Common myeloid progenitor, CD34-positive (primary cell): ENCODE results near the gene CELF2.
A peak's percentile ranks its signal among the peaks of the same experiment; 100 is the strongest.

ENCODE experiments used
- CTCF ChIA-PET: fragments of 350-600 bp; sonication (Branson Sonifier 250); formaldehyde crosslinking; loops from one replicate; lab custom pipeline; 2021; ENCODE audit warnings: antibody characterized with exemption; lab: Charles Lee
- POLR2A ChIA-PET: fragments of 350-600 bp; sonication (Branson Sonifier 250); formaldehyde crosslinking; loops from one replicate; lab custom pipeline; 2021; ENCODE audit warnings: antibody characterized with exemption; lab: Charles Lee
- DNase-seq, 3 donors: peaks; one replicate each; pipeline versions ENCODE4 v3.0.0 to v3.0.0-alpha.2; 2013
- H3K27ac ChIP-seq, 2 experiments: 1 replicate in 1 of 2; 2 replicates in 1 of 2; pipeline ENCODE4 v1.7.0; 2013; ENCODE audit warnings: inconsistent platforms in 2 of 2, low read length in 2 of 2, mild to moderate bottlenecking in 2 of 2, low read depth in 1 of 2, moderate library complexity in 1 of 2; ENCODE audit not compliant: severe bottlenecking in 2 of 2, insufficient read depth in 1 of 2, poor library complexity in 1 of 2
- H3K27me3 ChIP-seq, 5 experiments: replicated peaks in 2 of 5; 1 replicate in 3 of 5; 2 replicates in 2 of 5; pipeline versions ENCODE4 v1.6.1 to v1.7.0; 2013; ENCODE audit warnings: low read length in 4 of 5, mild to moderate bottlenecking in 2 of 5, moderate library complexity in 2 of 5, inconsistent platforms in 1 of 5; ENCODE audit not compliant: insufficient read depth in 5 of 5, control insufficient read depth in 4 of 5
- H3K36me3 ChIP-seq, 4 experiments: 1 replicate in 2 of 4; 2 replicates in 2 of 4; pipeline versions ENCODE4 v1.6.1 to v1.7.0; 2013; ENCODE audit warnings: low read length in 3 of 4, control low read depth in 1 of 4, mild to moderate bottlenecking in 1 of 4; ENCODE audit not compliant: control insufficient read depth in 4 of 4, insufficient read depth in 4 of 4
- H3K4me1 ChIP-seq, 4 experiments: 1 replicate in 3 of 4; 2 replicates in 1 of 4; pipeline versions ENCODE4 v1.6.1 to v1.7.1; 2013; ENCODE audit warnings: low read length in 3 of 4, mild to moderate bottlenecking in 3 of 4, control low read depth in 1 of 4, inconsistent platforms in 1 of 4, moderate library complexity in 1 of 4; ENCODE audit not compliant: control insufficient read depth in 4 of 4, insufficient read depth in 4 of 4; ENCODE audit errors: control extremely low read depth in 1 of 4
- H3K4me3 ChIP-seq, 7 experiments: 1 replicate in 4 of 7; 2 replicates in 3 of 7; pipeline versions ENCODE4 v1.5.1 to v1.7.0; 2013; ENCODE audit warnings: mild to moderate bottlenecking in 7 of 7, low read length in 6 of 7, moderate library complexity in 6 of 7, inconsistent platforms in 2 of 7, low read depth in 2 of 7, control low read depth in 1 of 7; ENCODE audit not compliant: insufficient read depth in 4 of 7, control insufficient read depth in 1 of 7; ENCODE audit errors: extremely low read depth in 1 of 7
- H3K9me3 ChIP-seq, 5 experiments: 1 replicate in 4 of 5; 2 replicates in 1 of 5; pipeline versions ENCODE4 v1.6.1 to v1.7.1; 2013; ENCODE audit warnings: low read length in 4 of 5, mild to moderate bottlenecking in 2 of 5, inconsistent platforms in 1 of 5, low read depth in 1 of 5, moderate library complexity in 1 of 5; ENCODE audit not compliant: control insufficient read depth in 4 of 5, insufficient read depth in 2 of 5; ENCODE audit errors: control extremely low read depth in 1 of 5
- WGBS: methylation state at CpG from one replicate; pipeline ENCODE4 v1.1.5; 2013; ENCODE audit not compliant: insufficient coverage; 5-methylcytosine and 5-hydroxymethylcytosine counted together

The CELF2 gene

DNA sequence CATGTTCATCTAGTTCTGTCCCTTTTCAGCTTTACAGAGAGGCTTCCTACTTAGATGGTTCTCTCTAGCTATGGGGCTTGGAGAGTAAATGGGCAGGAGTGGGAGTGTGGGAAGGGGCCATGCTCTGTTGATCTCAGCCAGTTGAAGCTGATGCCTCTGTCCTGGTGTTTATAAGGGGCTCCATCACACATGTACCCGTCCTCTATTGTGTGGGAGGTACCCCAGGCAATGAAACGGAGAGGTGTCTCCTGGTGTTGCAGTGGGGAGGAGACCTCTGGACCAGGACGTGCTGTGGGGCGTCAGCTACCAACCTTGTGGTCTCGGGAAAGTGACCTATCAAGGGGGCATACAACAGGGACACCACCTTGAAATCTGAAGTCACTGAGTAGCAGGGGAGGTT, 173.5 kb downstream of the CELF2 start:
- Histone ChIP-seq H3K36me3 (peaks cover 9 to 90% (median 64%) of the 10 kb centered on the region in 4 experiments), H3K27me3 (no peaks in the 10 kb centered on the region), H3K4me3 (no peak overlapping the region), H3K4me1 (peaks cover 2 to 49% (median 28%) of the 10 kb centered on the region in 4 experiments), H3K9me3 (no peaks in the 10 kb centered on the region), H3K27ac (peak overlapping the region in 1 of 2 experiments; percentile 35)
- DNase-seq, result no peak
- 87% methylated on average over 5 of the region's 5 CpGs for WGBS
- ChIA-PET POLR2A (no interaction called here), CTCF (interaction anchor here (1.0 to 1.5 kb wide), 4 partner anchors 11 to 32 kb away, joined by 4 to 6 read pairs (median 5); no protein-coding TSS in a partner anchor)

DNA sequence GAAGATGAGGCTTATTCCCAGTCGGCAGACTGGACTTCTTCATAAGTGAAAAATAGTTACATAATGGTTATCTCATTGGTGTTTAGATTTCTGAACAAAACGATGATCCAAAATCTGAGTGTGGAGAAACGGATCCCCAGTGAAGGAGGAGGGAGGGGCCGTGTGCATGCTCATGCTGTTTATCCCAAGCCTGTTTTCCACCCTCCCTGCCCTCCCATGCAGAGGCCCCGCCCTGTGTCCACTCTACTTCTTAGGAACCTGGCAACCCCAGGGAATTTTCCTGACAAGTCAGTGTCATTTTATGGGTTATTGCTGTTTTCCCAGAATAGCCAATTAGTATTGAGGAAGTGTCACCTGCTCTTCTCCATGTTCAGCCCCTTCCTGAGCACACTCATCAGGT, 174.0 kb downstream of the CELF2 start:
- H3K4me3 ChIP-seq, result no peak overlapping the region
- H3K27ac ChIP-seq, result peak overlapping the region in 1 of 2 experiments; percentile 35
- CTCF ChIA-PET, result interaction anchor here (1.1 to 1.5 kb wide), 3 partner anchors 24 to 32 kb away, joined by 5 to 6 read pairs (median 5); no protein-coding TSS in a partner anchor
- POLR2A ChIA-PET, result no interaction called here
- no peaks in the 10 kb centered on the region for H3K27me3 ChIP-seq
- peaks cover 8 to 87% (median 61%) of the 10 kb centered on the region in 4 experiments for H3K36me3 ChIP-seq
- no peak for DNase-seq
- 100% methylated on average over 4 of the region's 5 CpGs for WGBS
- peaks cover 2 to 46% (median 28%) of the 10 kb centered on the region in 4 experiments for H3K4me1 ChIP-seq
- H3K9me3 ChIP-seq, result no peaks in the 10 kb centered on the region

DNA sequence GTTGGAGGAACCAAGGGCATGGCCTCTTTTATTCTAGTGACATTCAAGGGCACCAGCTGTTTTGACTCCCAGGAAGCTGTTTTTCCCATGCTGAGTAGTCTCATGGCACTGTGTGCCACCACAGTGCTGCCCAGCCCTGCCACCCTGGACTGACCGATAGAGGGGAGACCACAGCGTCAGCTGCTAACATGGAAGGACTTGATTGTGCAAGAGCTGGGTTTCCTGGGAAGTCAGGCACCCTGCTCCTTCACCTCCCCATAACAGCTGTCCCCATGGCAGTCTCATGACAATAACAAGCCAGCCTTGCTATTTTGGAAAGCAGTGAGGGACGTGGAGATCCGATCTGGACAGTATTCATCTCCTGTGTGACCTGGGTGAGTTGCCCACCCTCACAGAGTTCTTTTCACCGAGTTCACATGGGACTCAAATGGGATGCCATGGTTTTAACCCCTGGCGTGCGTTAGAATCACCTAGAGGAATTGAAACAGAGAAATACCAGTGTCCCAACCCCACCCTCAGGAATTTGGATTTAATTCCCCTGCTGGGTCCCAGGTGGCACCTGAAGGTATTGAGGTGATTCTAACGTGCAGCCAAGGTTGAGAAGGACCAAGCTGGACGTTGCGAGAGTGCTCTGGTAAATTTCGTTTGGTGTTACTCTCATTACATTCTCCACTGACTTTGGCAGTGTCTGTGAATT, 174.8 kb downstream of the CELF2 start:
- Histone ChIP-seq H3K27ac (peak overlapping the region in 1 of 2 experiments; percentile 36), H3K36me3 (peaks cover 8 to 89% (median 60%) of the 10 kb centered on the region in 4 experiments), H3K4me1 (peaks cover 2 to 50% (median 32%) of the 10 kb centered on the region in 4 experiments), H3K4me3 (no peak overlapping the region), H3K9me3 (no peaks in the 10 kb centered on the region), H3K27me3 (no peaks in the 10 kb centered on the region)
- POLR2A ChIA-PET, result no interaction called here
- no peak for DNase-seq
- 78% methylated on average over 9 of the region's 11 CpGs for WGBS
- CTCF ChIA-PET, result no interaction called here

DNA sequence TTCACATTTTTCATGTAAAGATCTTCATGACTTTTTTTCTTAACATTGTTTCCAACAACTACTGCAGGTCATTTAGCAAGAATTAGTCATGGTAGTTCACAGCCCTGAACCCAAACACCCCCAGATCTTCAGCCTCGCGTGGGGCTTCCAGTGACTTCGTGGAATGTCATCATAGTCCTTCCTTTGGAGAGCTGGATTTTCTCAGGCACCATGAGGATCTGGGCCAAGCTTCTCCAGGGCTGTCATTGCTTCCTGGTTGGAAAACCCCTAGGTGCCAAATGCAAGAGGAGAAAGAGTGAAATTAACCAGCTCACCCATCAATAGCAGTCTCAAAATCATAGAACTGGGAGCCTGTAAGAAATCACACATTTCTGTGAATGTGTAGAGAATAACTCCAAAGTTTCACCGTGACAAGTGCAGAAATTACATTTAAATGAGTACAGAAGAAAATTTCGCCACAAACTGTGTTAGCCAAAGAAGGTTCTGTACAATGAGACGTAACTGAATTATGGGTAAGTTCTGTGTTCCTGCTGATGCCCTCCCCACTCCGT, 175.4 kb downstream of the CELF2 start:
- POLR2A ChIA-PET, result no interaction called here
- peak overlapping the region in 1 of 2 experiments; percentile 36 for H3K27ac ChIP-seq
- H3K36me3 ChIP-seq, result peaks cover 5 to 88% (median 61%) of the 10 kb centered on the region in 4 experiments
- peaks cover 4 to 56% (median 35%) of the 10 kb centered on the region in 4 experiments for H3K4me1 ChIP-seq
- no peaks in the 10 kb centered on the region for H3K27me3 ChIP-seq
- CTCF ChIA-PET, result interaction anchor here (1.1 to 1.9 kb wide), 4 partner anchors 11 to 18 kb away, joined by 3 to 5 read pairs (median 4); no protein-coding TSS in a partner anchor
- no peak for DNase-seq
- no peak overlapping the region for H3K4me3 ChIP-seq
- H3K9me3 ChIP-seq, result no peaks in the 10 kb centered on the region
- 93% methylated on average over 5 of the region's 7 CpGs for WGBS

- no peak overlapping the region for H3K4me3 ChIP-seq
- ChIA-PET POLR2A (interaction anchor here (0.6 kb wide), 1 partner anchor 15 kb away, joined by 3 read pairs; no protein-coding TSS in a partner anchor), CTCF (interaction anchor here (1.0 to 1.9 kb wide), 2 partner anchors 12 to 83 kb away, joined by 3 to 5 read pairs; no protein-coding TSS in a partner anchor)
- DNase-seq, result peak in 2 of 3 donors; percentile 53 to 60
- H3K4me1 ChIP-seq, result peaks cover 2 to 51% (median 31%) of the 10 kb centered on the region in 4 experiments
- 91% methylated on average over 5 of the region's 8 CpGs for WGBS
- peaks cover 5 to 89% (median 69%) of the 10 kb centered on the region in 4 experiments for H3K36me3 ChIP-seq
- no peaks in the 10 kb centered on the region for H3K9me3 ChIP-seq
- H3K27me3 ChIP-seq, result no peaks in the 10 kb centered on the region
- H3K27ac ChIP-seq, result peak overlapping the region in 1 of 2 experiments; percentile 38
Measured at GRCh38 chr10:11194859-11195586, 177.4 kb downstream of the CELF2 start.

DNA sequence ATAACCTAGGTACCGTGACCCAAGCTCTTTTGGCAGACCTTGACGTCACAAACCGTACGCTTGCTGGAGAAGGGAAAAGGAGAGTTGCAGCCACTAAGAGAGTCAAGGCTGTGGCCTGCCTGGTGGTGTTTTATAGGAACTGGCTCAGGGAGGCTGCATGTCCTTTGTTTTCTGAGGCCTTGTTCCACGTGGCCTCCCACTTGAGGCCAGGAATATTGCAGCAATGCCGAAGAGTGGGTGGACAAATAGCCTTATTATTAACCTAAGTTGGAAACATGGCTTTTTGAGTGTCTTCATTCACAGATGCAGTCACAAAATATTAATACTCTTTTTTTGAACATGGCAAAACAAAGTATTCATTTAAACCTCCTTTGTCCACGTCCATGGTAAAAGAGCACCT, 178.0 kb downstream of the CELF2 start:
- peaks cover 2 to 46% (median 30%) of the 10 kb centered on the region in 4 experiments for H3K4me1 ChIP-seq
- 94% methylated on average over 6 of the region's 7 CpGs for WGBS
- peak overlapping the region in 1 of 2 experiments; percentile 38 for H3K27ac ChIP-seq
- peaks cover 7 to 90% (median 74%) of the 10 kb centered on the region in 4 experiments for H3K36me3 ChIP-seq
- H3K27me3 ChIP-seq, result no peaks in the 10 kb centered on the region
- no peak for DNase-seq
- H3K4me3 ChIP-seq, result no peak overlapping the region
- peaks cover 0 to 3% (median 0%) of the 10 kb centered on the region in 5 experiments for H3K9me3 ChIP-seq
- CTCF ChIA-PET, result interaction anchor here (0.5 kb wide), 1 partner anchor 713 kb away, joined by 3 read pairs; no protein-coding TSS in a partner anchor
- POLR2A ChIA-PET, result no interaction called here
